Tibial artery (tissue), 4 donors: ENCODE data around the gene PTTG1IP2.

Experiments used
- DNase-seq, 2 donors: peaks; one replicate each; pipeline ENCODE4 v3.0.0-alpha.2; 2019
- H3K27ac ChIP-seq, 2 donors: fragments of 200-600 bp; sonication (generic) in 1 of 2; 1 replicate in 1 of 2; 2 replicates in 1 of 2; pipeline ENCODE4 v1.5.1; 2018 to 2019; ENCODE audit warnings: mild to moderate bottlenecking in 1 of 2
- H3K27me3 ChIP-seq, 2 donors: fragments of 200-600 bp; sonication (generic) in 1 of 2; one replicate each; pipeline versions ENCODE4 v1.5.1 to v1.6.0; 2016 to 2019
- H3K36me3 ChIP-seq, 3 donors: fragments of 200-600 bp; sonication (generic) in 2 of 3; one replicate each; pipeline ENCODE4 v1.5.1; 2016 to 2019; ENCODE audit warnings: mild to moderate bottlenecking in 2 of 3
- H3K4me1 ChIP-seq, 4 donors: fragments of 200-600 bp; sonication (generic) in 2 of 4; 1 replicate in 3 of 4; 2 replicates in 1 of 4; pipeline ENCODE4 v1.5.1; 2016 to 2019
- H3K4me3 ChIP-seq, 2 donors: fragments of 200-600 bp; sonication (generic) in 1 of 2; 1 replicate in 1 of 2; 2 replicates in 1 of 2; pipeline ENCODE4 v1.5.1; 2018 to 2019; ENCODE audit warnings: mild to moderate bottlenecking in 2 of 2
- H3K9me3 ChIP-seq, 3 donors: fragments of 200-600 bp; sonication (generic) in 1 of 3; one replicate each; pipeline ENCODE4 v1.5.1; 2016 to 2019
- CTCF ChIP-seq, 2 experiments: fragments of 200-600 bp in 1 of 2; fragments of 450-650 bp in 1 of 2; IDR thresholded peaks; one replicate each; pipeline ENCODE4 v1.5.1; 2017 to 2019; ENCODE audit warnings: antibody characterized with exemption in 2 of 2, mild to moderate bottlenecking in 1 of 2, moderate library complexity in 1 of 2
- intact Hi-C: fragments of 100-400 bp; cut with DNase I; formaldehyde crosslinking; loops from one replicate; pipeline ENCODE4 v1.15.0; 2023; ENCODE audit warnings: low total_unique reads

PTTG1IP2 gene

GRCh38 chr7:90540406-90540805 is 71.0 kb downstream of the PTTG1IP2 start:
- no peak overlapping the region for H3K4me3 ChIP-seq
- no peak for TF ChIP-seq CTCF (IDR thresholded peaks at IDR 0.05)
- H3K27ac ChIP-seq, result no peak overlapping the region
- DNase-seq, result no peak
- H3K36me3 ChIP-seq, result no peaks in the 10 kb centered on the region
- H3K4me1 ChIP-seq, result no peaks in the 10 kb centered on the region
- H3K27me3 ChIP-seq, result no peaks in the 10 kb centered on the region
- intact Hi-C loops, result no loop called here
- no peaks in the 10 kb centered on the region for H3K9me3 ChIP-seq

- Histone ChIP-seq H3K27ac (no peak overlapping the region), H3K36me3 (no peaks in the 10 kb centered on the region), H3K9me3 (no peaks in the 10 kb centered on the region), H3K27me3 (no peaks in the 10 kb centered on the region), H3K4me3 (no peak overlapping the region), H3K4me1 (no peaks in the 10 kb centered on the region)
- intact Hi-C loops, result loop anchor here (5.0 kb wide), 1 partner anchor 486 kb away; no protein-coding TSS in a partner anchor
- DNase-seq, result no peak
- no peak for TF ChIP-seq CTCF (IDR thresholded peaks at IDR 0.05)
Observed at GRCh38 chr7:90551036-90551435, 81.6 kb downstream of the PTTG1IP2 start.

GRCh38 chr7:90552521-90552920 is 83.1 kb downstream of the PTTG1IP2 start:
- no peak overlapping the region for H3K27ac ChIP-seq
- intact Hi-C loops, result loop anchor here (1.0 to 5.0 kb wide), 2 partner anchors 45 to 485 kb away; no protein-coding TSS in a partner anchor
- no peaks in the 10 kb centered on the region for H3K27me3 ChIP-seq
- H3K4me3 ChIP-seq, result no peak overlapping the region
- no peaks in the 10 kb centered on the region for H3K36me3 ChIP-seq
- H3K4me1 ChIP-seq, result no peaks in the 10 kb centered on the region
- H3K9me3 ChIP-seq, result no peaks in the 10 kb centered on the region
- TF ChIP-seq CTCF (IDR thresholded peaks at IDR 0.05), result peak; percentile 29 to 37
- no peak for DNase-seq

GRCh38 chr7:90560730-90561129 is 91.3 kb downstream of the PTTG1IP2 start:
- H3K36me3 ChIP-seq, result no peaks in the 10 kb centered on the region
- TF ChIP-seq CTCF (IDR thresholded peaks at IDR 0.05), result no peak
- no peaks in the 10 kb centered on the region for H3K27me3 ChIP-seq
- no peak overlapping the region for H3K27ac ChIP-seq
- DNase-seq, result no peak
- no peak overlapping the region for H3K4me3 ChIP-seq
- H3K4me1 ChIP-seq, result no peaks in the 10 kb centered on the region
- no peaks in the 10 kb centered on the region for H3K9me3 ChIP-seq
- intact Hi-C loops, result no loop called here
